HG02642 (cell line): Measurements from ENCODE around the gene MDM1.

Source experiments
- ATAC-seq: cut with Tn5 transposase; IDR thresholded peaks from one replicate; pipeline ENCODE4 v1.9.1; 2021; ENCODE audit warnings: mild to moderate bottlenecking; ENCODE audit not compliant: unreplicated experiment, poor library complexity

MDM1 gene

GRCh38 chr12:68331869-68332727 is at the start of gene MDM1:
TSS of gene MDM1 (minus strand) at chr12:68332362. CDS start at chr12:68332245, 117 bp downstream.
- ATAC-seq = peak; percentile 99

GRCh38 chr12:68381476-68382219 is 49.5 kb upstream of the MDM1 start:
- no peak for ATAC-seq

- no peak for ATAC-seq
Measured at GRCh38 chr12:68378872-68379606, 46.9 kb upstream of the MDM1 start.

- ATAC-seq = no peak
Measured at GRCh38 chr12:68377881-68378280, 45.7 kb upstream of the MDM1 start.

GRCh38 chr12:68376901-68377300 is 44.7 kb upstream of the MDM1 start:
- ATAC-seq = no peak

GRCh38 chr12:68375756-68376695 is 43.9 kb upstream of the MDM1 start:
- ATAC-seq = no peak

- peak; percentile 95 for ATAC-seq
Measured at GRCh38 chr12:68374307-68374982, 42.3 kb upstream of the MDM1 start.

- no peak for ATAC-seq
Measured at GRCh38 chr12:68370667-68371066, 38.5 kb upstream of the MDM1 start.

GRCh38 chr12:68370006-68370590 is 37.9 kb upstream of the MDM1 start:
- ATAC-seq = no peak

- ATAC-seq = no peak
Measured at GRCh38 chr12:68368327-68368726, 36.2 kb upstream of the MDM1 start.

- ATAC-seq = no peak
Measured at GRCh38 chr12:68367903-68368302, 35.7 kb upstream of the MDM1 start.

- no peak for ATAC-seq
Measured at GRCh38 chr12:68367116-68367515, 35.0 kb upstream of the MDM1 start.

- ATAC-seq = peak; percentile 86
Measured at GRCh38 chr12:68364893-68365725, 32.9 kb upstream of the MDM1 start.

- ATAC-seq = no peak
Measured at GRCh38 chr12:68364328-68364727, 32.2 kb upstream of the MDM1 start.

- no peak for ATAC-seq
Measured at GRCh38 chr12:68361953-68362352, 29.8 kb upstream of the MDM1 start.

GRCh38 chr12:68359674-68360073 is 27.5 kb upstream of the MDM1 start:
- ATAC-seq = peak; percentile 21

- peak; percentile 79 for ATAC-seq
Measured at GRCh38 chr12:68358532-68359485, 26.6 kb upstream of the MDM1 start.
